Muscle layer of colon (tissue), 2 donors: Measurements from ENCODE around the gene DNASE2.

Experiments
- H3K27ac ChIP-seq: one replicate; pipeline ENCODE4 v1.7.0; 2013; ENCODE audit warnings: low read depth, mild to moderate bottlenecking, low read length, moderate library complexity
- H3K27me3 ChIP-seq, 2 donors: one replicate each; pipeline ENCODE4 v1.7.0; 2013; ENCODE audit warnings: low read length in 2 of 2, mild to moderate bottlenecking in 2 of 2; ENCODE audit not compliant: insufficient read depth in 2 of 2, control insufficient read depth in 1 of 2
- H3K36me3 ChIP-seq: one replicate; pipeline ENCODE4 v1.7.0; 2013; ENCODE audit warnings: mild to moderate bottlenecking, low read length; ENCODE audit not compliant: insufficient read depth
- H3K4me1 ChIP-seq: one replicate; pipeline ENCODE4 v1.7.0; 2013; ENCODE audit warnings: mild to moderate bottlenecking, low read length; ENCODE audit not compliant: insufficient read depth
- H3K4me3 ChIP-seq, 2 donors: one replicate each; pipeline ENCODE4 v1.7.0; 2013; ENCODE audit warnings: low read length in 2 of 2, low read depth in 1 of 2, mild to moderate bottlenecking in 1 of 2, moderate library complexity in 1 of 2
- H3K9ac ChIP-seq: one replicate; pipeline ENCODE4 v1.7.0; 2013; ENCODE audit warnings: low read length
- H3K9me3 ChIP-seq: one replicate; pipeline ENCODE4 v1.7.0; 2013; ENCODE audit warnings: mild to moderate bottlenecking, low read length
- donor health status: abdominal sarcoma.
- donor health status: Adenocarcinoma of cecum.

DNASE2 gene

DNA sequence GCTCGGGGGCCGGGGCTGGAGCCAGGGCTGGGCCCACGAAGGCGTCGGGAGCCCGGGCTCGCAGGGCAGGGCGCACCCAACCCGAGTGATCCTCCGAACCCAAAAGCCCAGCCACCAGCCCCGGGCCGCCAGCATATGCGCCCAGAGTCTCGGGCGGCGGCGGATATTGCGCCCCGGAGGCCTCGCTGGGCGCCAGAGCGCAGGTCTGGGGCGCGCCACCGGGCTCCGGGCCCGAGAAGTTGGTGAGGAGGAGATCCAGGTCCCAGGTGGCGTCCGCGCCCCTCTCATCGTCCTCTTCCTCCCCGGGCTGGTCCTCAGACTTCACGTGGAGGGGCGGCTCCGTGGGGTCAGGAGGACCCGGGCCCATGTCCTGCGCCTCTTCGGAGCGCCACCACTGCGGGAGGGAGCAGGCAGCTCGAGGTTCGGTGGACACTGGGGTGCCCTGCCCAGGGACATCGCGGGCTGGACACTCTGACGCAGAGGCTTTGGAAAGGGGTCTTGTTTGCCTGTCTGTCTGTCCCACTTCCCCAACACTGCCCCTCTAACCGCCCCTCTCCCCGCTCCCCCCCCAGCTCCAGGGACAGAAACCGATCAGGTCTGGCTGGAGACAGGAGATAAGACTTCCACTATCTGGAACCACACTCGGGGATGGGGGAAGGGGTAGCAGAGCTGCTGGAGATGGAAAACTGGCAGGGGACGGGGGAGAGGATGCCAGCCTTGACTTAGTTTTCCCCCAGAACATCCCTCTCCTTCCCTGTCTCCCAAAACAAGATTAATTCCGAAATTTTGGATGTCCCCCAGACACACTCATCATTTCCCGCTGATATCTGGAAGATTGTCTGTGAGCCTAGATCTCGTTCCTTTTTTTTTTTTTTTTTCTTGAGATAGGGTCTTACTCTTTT is 4.8 kb upstream of the DNASE2 start:
- no peak overlapping the region for H3K9ac ChIP-seq
- H3K4me3 ChIP-seq: no peak overlapping the region
- no peaks in the 10 kb centered on the region for H3K36me3 ChIP-seq
- peaks cover 11 to 20% of the 10 kb centered on the region in 2 donors for H3K27me3 ChIP-seq
- H3K27ac ChIP-seq: no peak overlapping the region
- peaks cover 4% of the 10 kb centered on the region for H3K4me1 ChIP-seq
- no peaks in the 10 kb centered on the region for H3K9me3 ChIP-seq

DNA sequence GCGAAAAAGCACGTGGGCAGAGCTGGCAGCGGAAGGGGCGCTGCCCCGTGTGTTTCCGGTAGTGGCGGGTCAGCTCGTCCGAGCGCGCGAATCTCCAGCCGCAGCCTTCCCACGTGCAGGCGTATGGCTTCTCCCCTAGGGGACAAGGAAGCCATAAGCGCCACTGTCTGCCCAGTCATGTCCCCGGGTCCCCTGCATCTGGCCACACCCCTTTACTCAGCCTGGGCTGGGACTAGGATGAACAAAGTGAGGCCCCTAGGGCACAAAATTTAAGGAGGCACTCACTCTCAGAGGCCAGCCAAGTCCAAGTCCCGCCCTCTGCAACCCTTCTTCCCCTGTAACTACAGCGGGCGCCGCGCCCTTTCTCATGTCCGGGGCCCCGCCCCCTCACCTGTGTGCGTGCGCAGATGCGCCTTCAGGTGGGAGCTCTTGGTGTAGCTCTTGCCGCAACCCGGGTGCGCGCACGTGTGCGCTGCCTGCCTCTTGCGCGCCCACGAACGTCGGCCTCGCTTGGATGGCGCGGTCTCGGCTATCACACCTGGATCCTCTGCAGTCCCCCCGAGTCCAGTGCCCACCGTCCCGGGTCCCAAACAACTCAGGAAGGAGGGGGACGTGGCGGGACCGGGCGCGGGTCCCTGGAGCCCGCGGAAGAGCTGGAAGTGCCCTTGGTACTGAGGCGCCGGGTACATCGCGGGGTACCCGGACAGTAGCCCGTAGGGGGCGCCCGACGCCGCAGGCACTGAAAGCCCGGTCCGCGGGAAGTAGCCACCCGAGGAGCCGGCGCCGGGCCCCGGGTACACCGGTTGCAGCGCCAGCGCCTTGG is 3.9 kb upstream of the DNASE2 start:
- Histone ChIP-seq H3K4me1 (peaks cover 2% of the 10 kb centered on the region), H3K9me3 (no peaks in the 10 kb centered on the region), H3K27me3 (peaks cover 11 to 20% of the 10 kb centered on the region in 2 donors)

DNA sequence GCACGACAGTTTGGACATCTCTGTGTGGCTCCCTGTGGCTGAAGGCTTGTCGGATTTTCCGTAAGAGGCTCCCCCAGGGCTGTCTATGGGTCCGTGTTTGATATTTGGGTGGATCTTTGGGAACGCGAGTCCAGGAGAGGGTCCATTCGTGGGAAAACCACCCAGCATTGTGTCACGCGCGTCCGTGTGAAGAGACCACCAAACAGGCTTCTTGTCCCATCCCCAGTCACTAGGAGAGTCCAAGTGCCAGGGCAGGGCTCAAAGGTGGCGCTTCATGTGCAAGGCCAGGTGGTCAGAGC is 3.3 kb upstream of the DNASE2 start:
- Histone ChIP-seq H3K27me3 (peaks cover 11 to 20% of the 10 kb centered on the region in 2 donors), H3K9me3 (no peaks in the 10 kb centered on the region), H3K4me3 (no peak overlapping the region), H3K27ac (no peak overlapping the region), H3K4me1 (peaks cover 3% of the 10 kb centered on the region), H3K9ac (no peak overlapping the region), H3K36me3 (no peaks in the 10 kb centered on the region)

More for the DNA sequence above, 3.9 kb upstream of the DNASE2 start:
- Histone ChIP-seq H3K36me3 (no peaks in the 10 kb centered on the region), H3K27ac (no peak overlapping the region), H3K9ac (no peak overlapping the region), H3K4me3 (no peak overlapping the region)

DNA sequence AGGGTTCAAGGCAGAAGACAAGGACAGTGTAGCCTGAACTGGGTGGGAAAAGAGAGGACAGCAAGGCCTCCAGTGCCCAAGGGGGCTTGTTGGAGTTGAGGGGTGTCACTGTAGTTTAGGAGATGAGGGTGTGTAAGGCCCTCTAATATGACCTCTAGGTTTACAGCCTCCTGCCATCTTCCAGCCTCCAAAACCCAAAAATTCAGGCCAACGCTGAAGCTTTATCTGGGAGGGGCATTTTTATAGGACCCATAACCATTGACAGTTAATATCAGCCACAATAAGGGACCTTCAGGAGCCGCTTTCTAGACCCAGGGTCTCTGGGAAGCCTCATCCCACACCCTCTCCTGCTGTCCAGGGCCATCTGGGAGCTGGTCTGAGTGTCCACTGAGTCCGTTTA is 3.0 kb upstream of the DNASE2 start:
- no peak overlapping the region for H3K27ac ChIP-seq

DNA sequence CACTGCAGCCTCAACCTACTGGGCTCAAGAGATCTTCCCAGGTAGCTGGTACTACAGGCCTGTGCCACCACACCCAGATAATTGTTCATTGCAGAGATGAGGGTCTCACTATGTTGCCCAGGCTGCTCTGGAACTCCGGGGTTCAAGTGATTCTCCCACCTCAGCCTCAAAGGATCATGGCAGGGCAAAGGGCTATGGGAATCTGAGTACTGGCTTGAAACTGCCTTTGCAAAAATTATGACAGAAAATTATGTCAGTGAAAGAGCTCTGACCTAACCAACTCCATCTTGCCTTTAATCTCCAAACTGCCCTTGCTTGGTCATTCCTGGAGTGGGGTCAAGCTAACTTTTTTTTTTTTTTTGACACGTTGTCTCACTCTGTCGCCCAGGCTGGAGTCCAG is 1.3 kb upstream of the DNASE2 start:
- Histone ChIP-seq H3K36me3 (peaks cover 8% of the 10 kb centered on the region), H3K9me3 (no peaks in the 10 kb centered on the region), H3K27me3 (peaks cover 11 to 20% of the 10 kb centered on the region in 2 donors), H3K27ac (no peak overlapping the region), H3K9ac (no peak overlapping the region), H3K4me3 (no peak overlapping the region), H3K4me1 (peaks cover 3% of the 10 kb centered on the region)

More for the DNA sequence above, 3.0 kb upstream of the DNASE2 start:
- no peaks in the 10 kb centered on the region for H3K36me3 ChIP-seq
- peaks cover 3% of the 10 kb centered on the region for H3K4me1 ChIP-seq
- H3K27me3 ChIP-seq: peaks cover 11 to 20% of the 10 kb centered on the region in 2 donors
- no peak overlapping the region for H3K9ac ChIP-seq
- H3K9me3 ChIP-seq: no peaks in the 10 kb centered on the region
- no peak overlapping the region for H3K4me3 ChIP-seq

DNA sequence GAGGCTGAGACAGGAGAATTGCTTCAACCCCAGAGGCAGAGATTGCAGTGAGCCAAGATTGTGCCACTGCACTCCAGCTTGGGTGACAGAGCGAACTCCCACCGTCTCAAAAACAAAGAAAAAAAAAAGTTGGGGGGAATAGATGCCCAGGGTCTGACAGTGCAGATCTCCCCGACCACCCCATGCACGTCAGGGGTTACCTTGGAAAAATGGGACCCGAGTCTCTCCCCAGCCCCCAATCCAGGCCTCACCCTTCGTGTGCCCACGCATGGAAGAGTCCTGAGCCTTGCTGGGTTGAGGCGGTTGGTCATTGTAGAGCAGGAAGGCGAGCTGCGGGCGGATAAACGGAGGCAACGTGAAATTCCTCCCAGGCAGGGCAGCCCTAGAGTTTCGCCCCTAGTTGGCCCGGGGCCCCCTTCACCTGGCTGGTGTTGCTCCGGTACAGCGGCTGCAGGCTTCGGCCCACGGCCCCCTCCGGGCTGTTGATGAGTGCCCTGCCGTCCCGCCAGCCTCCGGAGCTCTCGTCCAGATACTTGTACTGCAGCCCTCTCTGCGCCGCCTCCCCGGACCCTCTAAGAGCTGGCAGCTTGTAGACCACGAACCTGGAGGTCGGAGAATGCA is 588 bp downstream of the DNASE2 start:
- peaks cover 5 to 16% of the 10 kb centered on the region in 2 donors for H3K27me3 ChIP-seq

DNA sequence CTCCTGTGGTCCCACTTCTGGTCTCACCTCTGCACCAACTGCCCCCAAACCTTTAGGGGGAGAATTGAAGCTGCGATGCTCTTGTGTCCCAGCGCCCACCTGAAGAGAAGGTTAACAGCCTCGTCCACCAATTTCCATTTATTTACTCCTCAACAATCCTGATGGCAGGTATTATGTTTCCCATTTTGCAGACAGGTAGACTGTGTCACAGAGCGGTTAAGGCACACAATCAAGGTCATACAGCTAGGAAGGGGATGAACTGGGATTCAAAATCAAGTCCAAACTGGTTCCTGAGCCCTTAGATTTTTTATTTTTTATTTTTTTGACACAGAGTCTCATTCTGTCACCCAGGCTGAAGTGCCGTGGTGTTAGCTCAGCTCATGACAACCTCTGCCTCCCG is 6.2 kb downstream of the DNASE2 start:
- Histone ChIP-seq H3K27me3 (no peaks in the 10 kb centered on the region), H3K4me1 (peaks cover under 1% of the 10 kb centered on the region), H3K4me3 (no peak overlapping the region), H3K36me3 (peaks cover 8% of the 10 kb centered on the region), H3K9me3 (no peaks in the 10 kb centered on the region), H3K27ac (no peak overlapping the region), H3K9ac (no peak overlapping the region)

More for the DNA sequence above, 588 bp downstream of the DNASE2 start:
- H3K4me3 ChIP-seq: peak overlapping the region; percentile 73 to 75
- peaks cover 3% of the 10 kb centered on the region for H3K4me1 ChIP-seq
- peak overlapping the region; percentile 34 for H3K9ac ChIP-seq
- H3K9me3 ChIP-seq: no peaks in the 10 kb centered on the region
- peaks cover 8% of the 10 kb centered on the region for H3K36me3 ChIP-seq
- peak overlapping the region; percentile 81 for H3K27ac ChIP-seq

DNA sequence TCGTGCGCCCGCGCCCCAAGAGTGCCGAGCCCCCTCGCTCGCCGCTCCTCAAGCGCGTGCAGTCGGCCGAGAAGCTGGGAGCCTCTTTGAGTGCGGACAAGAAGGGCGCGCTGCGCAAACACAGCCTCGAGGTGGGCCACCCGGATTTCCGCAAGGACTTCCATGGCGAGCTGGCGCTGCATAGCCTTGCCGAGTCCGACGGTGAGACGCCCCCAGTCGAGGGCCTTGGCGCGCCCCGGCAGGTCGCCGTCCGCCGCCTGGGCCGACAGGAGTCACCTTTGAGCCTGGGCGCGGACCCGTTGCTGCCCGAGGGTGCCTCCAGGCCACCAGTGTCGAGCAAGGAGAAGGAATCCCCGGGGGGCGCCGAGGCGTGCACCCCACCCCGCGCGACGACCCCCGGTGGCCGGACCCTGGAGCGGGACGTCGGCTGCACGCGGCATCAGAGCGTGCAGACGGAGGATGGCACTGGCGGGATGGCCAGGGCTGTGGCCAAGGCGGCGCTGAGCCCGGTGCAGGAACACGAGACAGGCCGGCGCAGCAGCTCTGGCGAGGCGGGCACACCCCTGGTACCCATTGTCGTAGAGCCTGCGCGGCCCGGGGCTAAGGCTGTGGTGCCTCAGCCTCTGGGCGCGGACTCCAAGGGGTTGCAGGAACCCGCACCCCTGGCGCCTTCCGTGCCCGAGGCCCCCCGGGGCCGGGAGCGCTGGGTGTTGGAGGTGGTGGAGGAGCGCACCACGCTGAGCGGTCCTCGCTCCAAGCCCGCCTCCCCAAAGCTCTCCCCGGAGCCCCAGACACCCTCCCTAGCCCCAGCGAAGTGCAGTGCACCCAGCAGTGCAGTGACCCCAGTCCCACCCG is 7.1 kb downstream of the DNASE2 start:
- no peak overlapping the region for H3K9ac ChIP-seq
- no peak overlapping the region for H3K4me3 ChIP-seq
- no peaks in the 10 kb centered on the region for H3K4me1 ChIP-seq
- no peaks in the 10 kb centered on the region for H3K27me3 ChIP-seq
- H3K9me3 ChIP-seq: no peaks in the 10 kb centered on the region
- H3K36me3 ChIP-seq: peaks cover 8% of the 10 kb centered on the region
- H3K27ac ChIP-seq: no peak overlapping the region

DNA sequence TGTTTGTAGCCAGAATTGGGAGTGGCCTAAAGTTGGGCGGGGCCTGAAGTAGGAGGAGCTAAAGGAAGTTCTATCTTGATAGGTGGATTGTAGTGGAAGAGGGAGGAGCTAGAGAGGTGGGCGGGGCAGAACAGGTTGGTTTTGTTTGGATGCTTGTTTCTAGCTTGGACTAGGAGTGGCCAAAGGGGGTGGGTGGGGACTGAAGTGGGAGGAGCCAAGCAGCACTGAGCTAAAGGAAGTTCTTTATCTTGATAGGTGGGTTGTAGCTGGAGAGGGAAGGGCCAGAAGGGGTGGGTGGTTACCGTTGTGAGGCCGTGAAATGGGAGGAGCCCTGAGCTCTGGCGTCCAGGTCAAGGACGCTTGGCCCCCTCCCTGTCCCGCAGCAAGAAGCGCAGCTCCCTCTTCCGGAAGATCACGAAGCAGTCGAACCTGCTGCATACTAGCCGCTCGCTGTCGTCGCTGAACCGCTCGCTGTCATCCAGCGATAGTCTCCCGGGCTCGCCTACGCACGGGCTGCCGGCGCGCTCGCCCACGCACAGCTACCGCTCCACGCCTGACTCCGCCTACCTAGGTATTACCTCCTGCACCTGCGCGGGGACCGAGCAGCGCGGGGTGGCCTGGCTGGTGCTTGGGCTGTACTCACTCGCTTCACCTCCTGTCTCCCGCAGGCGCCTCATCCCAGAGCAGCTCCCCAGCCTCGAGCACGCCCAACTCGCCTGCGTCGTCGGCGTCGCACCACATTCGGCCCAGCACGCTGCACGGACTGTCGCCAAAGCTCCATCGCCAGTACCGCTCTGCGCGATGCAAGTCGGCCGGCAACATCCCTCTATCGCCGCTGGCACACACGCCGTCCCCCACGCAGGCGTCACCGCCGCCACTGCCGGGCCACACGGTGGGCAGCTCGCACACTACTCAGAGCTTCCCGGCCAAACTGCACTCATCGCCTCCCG is 8.0 kb downstream of the DNASE2 start:
- Histone ChIP-seq H3K9me3 (no peaks in the 10 kb centered on the region), H3K4me3 (no peak overlapping the region), H3K4me1 (no peaks in the 10 kb centered on the region), H3K9ac (no peak overlapping the region), H3K27ac (no peak overlapping the region), H3K36me3 (peaks cover 5% of the 10 kb centered on the region), H3K27me3 (no peaks in the 10 kb centered on the region)

DNA sequence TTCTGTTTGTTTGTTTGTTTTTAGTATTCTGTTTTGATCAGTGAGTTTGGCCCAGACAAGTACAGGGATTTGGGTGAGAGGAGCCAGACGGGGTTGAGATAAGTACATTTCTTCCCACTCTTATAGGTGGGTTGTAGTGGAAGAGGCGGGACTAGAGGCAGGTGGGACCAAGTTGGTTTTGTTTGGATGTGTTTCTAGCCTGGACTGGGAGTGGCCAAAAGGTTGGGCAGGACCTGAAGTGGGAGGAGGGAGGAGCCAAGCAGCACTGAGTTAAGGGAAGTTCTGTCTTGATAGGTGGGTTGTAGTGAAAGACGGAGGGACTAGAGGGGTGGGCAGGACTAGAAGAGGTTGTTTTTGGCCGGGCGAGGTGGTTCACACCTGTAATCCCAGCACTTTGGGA is 9.0 kb downstream of the DNASE2 start:
- Histone ChIP-seq H3K4me1 (peaks cover 2% of the 10 kb centered on the region), H3K36me3 (no peaks in the 10 kb centered on the region), H3K4me3 (no peak overlapping the region), H3K27me3 (no peaks in the 10 kb centered on the region), H3K9ac (no peak overlapping the region), H3K9me3 (no peaks in the 10 kb centered on the region), H3K27ac (no peak overlapping the region)
